Esophagus squamous epithelium (tissue), 5 donors: ENCODE measurements around the gene GPN1. TPM values are rescaled to one million over a fixed set of nuclear protein-coding genes. Genes with fewer than 3 reads are reported as not detected.

Experiments used
- DNase-seq: peaks from one replicate; lab custom pipeline; 2025; lab: John Stamatoyannopoulos, UW
- H3K27ac ChIP-seq, 4 donors: fragments of 200-600 bp; sonication (generic); one replicate each; pipeline ENCODE4 v1.5.1; 2016 to 2019; ENCODE audit warnings: mild to moderate bottlenecking in 1 of 4
- H3K27me3 ChIP-seq, 4 donors: fragments of 200-600 bp; sonication (generic); 1 replicate in 3 of 4; 2 replicates in 1 of 4; pipeline versions ENCODE4 v1.5.1 to v1.6.0; 2017 to 2021; ENCODE audit warnings: antibody characterized with exemption in 1 of 4
- H3K36me3 ChIP-seq, 3 donors: fragments of 200-600 bp; sonication (generic); one replicate each; pipeline ENCODE4 v1.5.1; 2016 to 2019
- H3K4me1 ChIP-seq, 3 donors: fragments of 200-600 bp; sonication (generic); one replicate each; pipeline ENCODE4 v1.5.1; 2017 to 2019
- H3K4me3 ChIP-seq, 4 donors: fragments of 200-600 bp; sonication (generic); 1 replicate in 3 of 4; 2 replicates in 1 of 4; pipeline ENCODE4 v1.5.1; 2016 to 2019; ENCODE audit warnings: mild to moderate bottlenecking in 2 of 4, moderate library complexity in 1 of 4
- H3K9me3 ChIP-seq, 3 donors: fragments of 200-600 bp; sonication (generic); one replicate each; pipeline ENCODE4 v1.5.1; 2016 to 2019
- POLR2A ChIP-seq, 4 donors: fragments of 450-650 bp; IDR thresholded peaks; one replicate each; pipeline ENCODE4 v1.6.1; 2017; ENCODE audit warnings: antibody characterized with exemption in 4 of 4, mild to moderate bottlenecking in 4 of 4, moderate library complexity in 3 of 4
- WGBS, 2 donors: methylation state at CpG; one replicate each; pipeline ENCODE4 v1.1.5; 2018; 5-methylcytosine and 5-hydroxymethylcytosine counted together
- intact Hi-C: fragments of 100-400 bp; cut with DNase I; formaldehyde crosslinking; loops from one replicate; pipeline ENCODE4 v1.15.0; 2022
- total RNA-seq, 4 donors: library from RNA; depleted of rRNA; stranded (reverse); fragments of >200 nt; gene quantifications; one replicate each; pipeline ENCODE4 v1.1.0, GENCODE V29; 2016
- TF ChIP-seq, protein P1 (sequence below), 6 experiments: fragments of 450-650 bp in 4 of 6; fragments of 200-600 bp in 2 of 6; sonication (generic) in 2 of 6; IDR thresholded peaks; one replicate each; pipeline ENCODE4 v1.5.1; 2016 to 2019; ENCODE audit warnings: antibody characterized with exemption in 6 of 6, mild to moderate bottlenecking in 4 of 6, moderate library complexity in 4 of 6
- donor health status: DM: yes; HTN: yes; CAD: no.

GPN1 gene
- 10 to 100 TPM; 17.3 to 36.4 (median 31.6) TPM for total RNA-seq

- intact Hi-C loops = no loop called here
- Histone ChIP-seq H3K36me3 (peaks cover 0 to 43% (median 11%) of the 10 kb centered on the region in 3 donors), H3K27ac (peak within 1 kb of the TSS; percentile 84 to 91 (median 90)), H3K4me3 (peak within 1 kb of the TSS; percentile 60 to 85 (median 73)), H3K9me3 (no peaks in the 10 kb centered on the region), H3K27me3 (no peaks in the 10 kb centered on the region), H3K4me1 (peaks cover 7 to 41% (median 22%) of the 10 kb centered on the region in 3 donors)
- TF ChIP-seq, protein P1, sequence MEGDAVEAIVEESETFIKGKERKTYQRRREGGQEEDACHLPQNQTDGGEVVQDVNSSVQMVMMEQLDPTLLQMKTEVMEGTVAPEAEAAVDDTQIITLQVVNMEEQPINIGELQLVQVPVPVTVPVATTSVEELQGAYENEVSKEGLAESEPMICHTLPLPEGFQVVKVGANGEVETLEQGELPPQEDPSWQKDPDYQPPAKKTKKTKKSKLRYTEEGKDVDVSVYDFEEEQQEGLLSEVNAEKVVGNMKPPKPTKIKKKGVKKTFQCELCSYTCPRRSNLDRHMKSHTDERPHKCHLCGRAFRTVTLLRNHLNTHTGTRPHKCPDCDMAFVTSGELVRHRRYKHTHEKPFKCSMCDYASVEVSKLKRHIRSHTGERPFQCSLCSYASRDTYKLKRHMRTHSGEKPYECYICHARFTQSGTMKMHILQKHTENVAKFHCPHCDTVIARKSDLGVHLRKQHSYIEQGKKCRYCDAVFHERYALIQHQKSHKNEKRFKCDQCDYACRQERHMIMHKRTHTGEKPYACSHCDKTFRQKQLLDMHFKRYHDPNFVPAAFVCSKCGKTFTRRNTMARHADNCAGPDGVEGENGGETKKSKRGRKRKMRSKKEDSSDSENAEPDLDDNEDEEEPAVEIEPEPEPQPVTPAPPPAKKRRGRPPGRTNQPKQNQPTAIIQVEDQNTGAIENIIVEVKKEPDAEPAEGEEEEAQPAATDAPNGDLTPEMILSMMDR (IDR thresholded peaks at IDR 0.05) = no peak
- TF ChIP-seq POLR2A (IDR thresholded peaks at IDR 0.05) = peak in 3 of 4 donors; percentile 29 to 68 (median 62)
- 0 to 4% methylated on average over 10 to 25 of the region's 44 CpGs for WGBS, 2 donors
- peak; percentile 70 for DNase-seq
Observed at GRCh38 chr2:27628767-27629709, at the start of gene GPN1, which contains the start of gene CCDC121. Gene GPN1, plus strand, starts transcription at chr2:27629050. Its CDS starts 9 bp downstream, at chr2:27629059. Gene CCDC121, minus strand, starts transcription at chr2:27629012. Its CDS starts 1,213 bp downstream, at chr2:27627799.

DNA sequence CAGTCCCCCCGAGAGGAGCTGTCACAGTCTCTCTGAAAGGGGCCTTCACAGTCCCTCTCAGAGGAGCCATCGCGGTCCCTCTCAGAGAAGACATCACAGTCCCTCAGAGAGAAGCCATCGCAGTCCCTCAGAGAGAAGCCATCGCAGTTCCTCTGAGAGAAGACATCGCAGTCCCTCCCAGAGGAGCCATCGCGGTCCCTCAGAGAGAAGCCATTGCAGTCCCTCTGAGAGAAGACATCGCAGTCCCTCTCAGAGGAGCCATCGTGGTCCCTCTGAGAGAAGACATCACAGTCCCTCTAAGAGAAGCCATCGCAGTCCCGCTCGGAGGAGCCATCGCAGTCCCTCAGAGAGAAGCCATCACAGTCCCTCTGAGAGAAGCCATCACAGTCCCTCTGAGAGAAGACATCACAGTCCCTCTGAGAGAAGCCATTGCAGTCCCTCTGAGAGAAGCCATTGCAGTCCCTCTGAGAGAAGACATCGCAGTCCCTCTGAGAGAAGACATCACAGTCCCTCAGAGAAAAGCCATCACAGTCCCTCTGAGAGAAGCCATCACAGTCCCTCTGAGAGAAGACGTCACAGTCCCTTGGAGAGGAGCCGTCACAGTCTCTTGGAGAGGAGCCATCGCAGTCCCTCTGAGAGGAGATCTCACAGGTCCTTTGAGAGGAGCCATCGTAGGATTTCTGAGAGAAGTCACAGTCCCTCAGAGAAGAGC, 47.3 kb upstream of the GPN1 start:
- Histone ChIP-seq H3K9me3 (peaks cover 0 to 30% (median 22%) of the 10 kb centered on the region in 3 donors), H3K36me3 (no peaks in the 10 kb centered on the region), H3K4me3 (no peak overlapping the region), H3K27me3 (no peaks in the 10 kb centered on the region), H3K27ac (peak overlapping the region in 1 of 4 donors; percentile 82), H3K4me1 (peaks cover 12 to 40% (median 17%) of the 10 kb centered on the region in 3 donors)
- intact Hi-C loops = no loop called here
- DNase-seq = no peak
- TF ChIP-seq, protein P1 (IDR thresholded peaks at IDR 0.05) = no peak
- no peak for TF ChIP-seq POLR2A (IDR thresholded peaks at IDR 0.05)
- WGBS, 2 donors = 80 to 92% methylated on average over 2 to 15 of the region's 19 CpGs

- no peaks in the 10 kb centered on the region for H3K27me3 ChIP-seq
- H3K4me3 ChIP-seq = peak overlapping the region; percentile 49 to 79 (median 64)
- WGBS, 2 donors = 76 to 95% methylated on average over 6 to 7 of the region's 16 CpGs
- intact Hi-C loops = no loop called here
- H3K36me3 ChIP-seq = no peaks in the 10 kb centered on the region
- peaks cover 0 to 24% (median 18%) of the 10 kb centered on the region in 3 donors for H3K9me3 ChIP-seq
- H3K4me1 ChIP-seq = peaks cover 12 to 40% (median 17%) of the 10 kb centered on the region in 3 donors
- H3K27ac ChIP-seq = peak overlapping the region; percentile 59 to 84 (median 80)
- DNase-seq = no peak
- TF ChIP-seq POLR2A (IDR thresholded peaks at IDR 0.05) = no peak
- TF ChIP-seq, protein P1 (IDR thresholded peaks at IDR 0.05) = no peak
Observed at GRCh38 chr2:27582129-27582694, 46.6 kb upstream of the GPN1 start.

GRCh38 chr2:27582695-27583389, 46.0 kb upstream of the GPN1 start, which contains the start of gene ZNF512:
Gene ZNF512, plus strand, starts transcription at chr2:27583042. Its CDS starts 71 bp downstream, at chr2:27583113.
- Histone ChIP-seq H3K4me3 (peak within 1 kb of the TSS; percentile 49 to 79 (median 64)), H3K27ac (peak within 1 kb of the TSS; percentile 59 to 84 (median 80)), H3K9me3 (peaks cover 0 to 17% (median 14%) of the 10 kb centered on the region in 3 donors), H3K36me3 (no peaks in the 10 kb centered on the region), H3K27me3 (no peaks in the 10 kb centered on the region), H3K4me1 (peaks cover 12 to 40% (median 17%) of the 10 kb centered on the region in 3 donors)
- intact Hi-C loops = no loop called here
- WGBS, 2 donors = 0% methylated on average over 20 of the region's 38 CpGs
- peak in 2 of 4 donors; percentile 44 to 61 for TF ChIP-seq POLR2A (IDR thresholded peaks at IDR 0.05)
- TF ChIP-seq, protein P1 (IDR thresholded peaks at IDR 0.05) = peak in 1 of 6 experiments; percentile 10
- peak; percentile 66 for DNase-seq
